ENCODE results near the gene CAPN11.

CAPN11 gene

GRCh38 chr6:44158770-44159228, at the start of gene CAPN11:
TSS of gene CAPN11 (plus strand) at chr6:44158820. CDS start at chr6:44158849, 29 bp downstream.
- TF ChIP-seq CTCF (conservative IDR thresholded peaks at IDR 0.05; ENCODE audit: control insufficient read depth, insufficient read depth, low read depth, low read length): no peak
- no peak within 1 kb of the TSS for H3K4me3 ChIP-seq (ENCODE audit: control insufficient read depth, low read depth, low read length)
- no peak for DNase-seq (ENCODE audit: low read depth)

- H3K4me3 ChIP-seq (ENCODE audit: control insufficient read depth, low read depth, low read length): no peak overlapping the region
- no peak for TF ChIP-seq CTCF (conservative IDR thresholded peaks at IDR 0.05; ENCODE audit: control insufficient read depth, insufficient read depth, low read depth, low read length)
- DNase-seq (ENCODE audit: low read depth): no peak
Observed at GRCh38 chr6:44109212-44109611, 49.4 kb upstream of the CAPN11 start.

- TF ChIP-seq CTCF (conservative IDR thresholded peaks at IDR 0.05; ENCODE audit: control insufficient read depth, insufficient read depth, low read depth, low read length): no peak
- no peak overlapping the region for H3K4me3 ChIP-seq (ENCODE audit: control insufficient read depth, low read depth, low read length)
- DNase-seq (ENCODE audit: low read depth): no peak
Observed at GRCh38 chr6:44110005-44110676, 48.5 kb upstream of the CAPN11 start.

GRCh38 chr6:44110966-44111365, 47.7 kb upstream of the CAPN11 start:
- no peak overlapping the region for H3K4me3 ChIP-seq (ENCODE audit: control insufficient read depth, low read depth, low read length)
- DNase-seq (ENCODE audit: low read depth): no peak
- TF ChIP-seq CTCF (conservative IDR thresholded peaks at IDR 0.05; ENCODE audit: control insufficient read depth, insufficient read depth, low read depth, low read length): no peak

- TF ChIP-seq CTCF (conservative IDR thresholded peaks at IDR 0.05; ENCODE audit: control insufficient read depth, insufficient read depth, low read depth, low read length): no peak
- no peak overlapping the region for H3K4me3 ChIP-seq (ENCODE audit: control insufficient read depth, low read depth, low read length)
- no peak for DNase-seq (ENCODE audit: low read depth)
Observed at GRCh38 chr6:44111434-44112417, 46.9 kb upstream of the CAPN11 start.

- H3K4me3 ChIP-seq (ENCODE audit: control insufficient read depth, low read depth, low read length): no peak overlapping the region
- no peak for DNase-seq (ENCODE audit: low read depth)
- TF ChIP-seq CTCF (conservative IDR thresholded peaks at IDR 0.05; ENCODE audit: control insufficient read depth, insufficient read depth, low read depth, low read length): peak; percentile 25
Observed at GRCh38 chr6:44113414-44113813, 45.2 kb upstream of the CAPN11 start.

All from fibroblast of mammary gland (primary cell).